ENCODE data around the gene UBR3.
"Not testable (repeated sequence)": the region's sequence is repeated elsewhere in the genome, so short reads cannot be mapped to it uniquely, and the experiment has no call there.

DNA sequence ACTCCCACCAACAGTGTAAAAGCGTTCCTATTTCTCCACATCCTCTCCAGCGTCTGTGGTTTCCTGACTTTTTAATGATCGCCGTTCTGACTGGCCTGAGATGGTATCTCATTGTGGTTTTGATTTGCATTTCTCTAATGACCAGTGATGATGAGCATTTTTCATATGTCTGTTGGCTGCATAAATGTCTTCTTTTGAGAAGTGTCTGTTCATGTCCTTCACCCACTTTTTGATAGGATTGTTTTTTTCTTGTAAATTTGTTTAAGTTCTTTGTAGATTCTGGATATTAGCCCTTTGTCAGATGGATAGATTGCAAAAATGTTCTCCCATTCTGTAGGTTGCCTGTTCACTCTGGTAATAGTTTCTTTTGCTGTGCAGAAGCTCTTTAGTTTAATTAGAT, 72.8 kb downstream of the UBR3 start:
- not testable (repeated sequence) for TF ChIP-seq CTCF (conservative IDR thresholded peaks at IDR 0.05 in 1 of 2, IDR thresholded peaks at IDR 0.05 in 1 of 2; ENCODE audit: extremely low read depth in 1 of 2, insufficient read depth in 1 of 2, low read depth in 1 of 2, low read length in 2 of 2); EZH2 (IDR thresholded peaks at IDR 0.05; ENCODE audit: borderline replicate concordance, low read length)

Data from mammary epithelial cell (primary cell).